Activated CD8-positive, alpha-beta T cell treated with anti-CD3 and anti-CD28 coated beads, Interleukin-2, amount 10 ng/mL, durations not matched to agents 7 days and 5 days (primary cell): ENCODE results near the gene KNL1. TPM values are rescaled to one million over a fixed set of nuclear protein-coding genes. Genes with fewer than 3 reads are reported as not detected.

ENCODE experiments used
- ATAC-seq: fragments of 150-1000 bp; cut with Tn5 transposase; one replicate; pipeline ENCODE4 v1.10.0; 2021; ENCODE audit warnings: moderate library complexity
- CTCF ChIA-PET: fragments of 350-600 bp; sonication (Branson Sonifier 250); formaldehyde crosslinking; loops from one replicate; lab custom pipeline; 2021; ENCODE audit warnings: antibody characterized with exemption; lab: Charles Lee
- POLR2A ChIA-PET: fragments of 350-600 bp; sonication (Branson Sonifier 250); formaldehyde crosslinking; loops from one replicate; lab custom pipeline; 2021; ENCODE audit warnings: antibody characterized with exemption; lab: Charles Lee
- DNase-seq: peaks from one replicate; pipeline ENCODE4 v3.0.0-alpha.2; 2020
- H3K27ac Mint-ChIP-seq: one replicate; pipeline ENCODE4 v1.8.0; 2021; ENCODE audit warnings: mild to moderate bottlenecking, mixed read lengths
- H3K27me3 Mint-ChIP-seq: one replicate; pipeline ENCODE4 v1.8.0; 2021; ENCODE audit warnings: low read depth, mixed read lengths
- H3K36me3 Mint-ChIP-seq: one replicate; pipeline ENCODE4 v1.8.0; 2021; ENCODE audit warnings: low read depth, mixed read lengths
- H3K4me1 Mint-ChIP-seq: one replicate; pipeline ENCODE4 v1.8.0; 2021; ENCODE audit warnings: low read depth, mixed read lengths
- H3K4me3 Mint-ChIP-seq: one replicate; pipeline ENCODE4 v1.8.0; 2021; ENCODE audit warnings: mild to moderate bottlenecking, mixed read lengths
- H3K9me3 Mint-ChIP-seq: one replicate; pipeline ENCODE4 v1.8.0; 2022; ENCODE audit warnings: mixed read lengths; ENCODE audit not compliant: insufficient read depth
- total RNA-seq, 2 experiments: library from RNA; stranded (reverse); gene quantifications; one replicate each; pipeline ENCODE4 v1.2.3, GENCODE V29; 2021

KNL1 gene
- total RNA-seq, result 10 to 100 TPM; 61.4 to 65.4 TPM

GRCh38 chr15:40593588-40594428 lies at the start of gene KNL1:
KNL1 (plus strand) TSS chr15:40594249; CDS start chr15:40602932, 8,683 bp downstream.
- Mint-ChIP-seq H3K9me3 (no peaks in the 10 kb centered on the region), H3K4me1 (peaks cover 50% of the 10 kb centered on the region), H3K27me3 (peaks cover 2% of the 10 kb centered on the region), H3K27ac (peak within 1 kb of the TSS; percentile 99), H3K36me3 (peaks cover 16% of the 10 kb centered on the region), H3K4me3 (peak within 1 kb of the TSS; percentile 87)
- ChIA-PET CTCF (interaction anchor here (0.6 to 1.9 kb wide), 3 partner anchors 25 to 243 kb away, joined by 3 to 5 read pairs (median 5); partner anchors contain the start of genes CCDC32 and RPUSD2), POLR2A (interaction anchor here (1.1 to 3.9 kb wide), 4 partner anchors 13 to 139 kb away, joined by 3 to 20 read pairs (median 6); partner anchors contain the start of genes CCDC32 and RPUSD2)
- ATAC-seq (peak; percentile 85), DNase-seq (peak; percentile 95)

- H3K36me3 Mint-ChIP-seq, result no peaks in the 10 kb centered on the region
- ATAC-seq (no peak), DNase-seq (no peak)
- CTCF ChIA-PET, result no interaction called here
- H3K4me1 Mint-ChIP-seq, result peaks cover 6% of the 10 kb centered on the region
- no peak overlapping the region for H3K27ac Mint-ChIP-seq
- no peaks in the 10 kb centered on the region for H3K27me3 Mint-ChIP-seq
- POLR2A ChIA-PET, result interaction anchor here (0.5 kb wide), 1 partner anchor 111 kb away, joined by 5 read pairs; no protein-coding TSS in a partner anchor
- no peaks in the 10 kb centered on the region for H3K9me3 Mint-ChIP-seq
- H3K4me3 Mint-ChIP-seq, result no peak overlapping the region
These were observed 48.6 kb upstream of the KNL1 start for GRCh38 chr15:40545457-40545856.

GRCh38 chr15:40548610-40549009 lies 45.4 kb upstream of the KNL1 start:
- ChIA-PET CTCF (no interaction called here), POLR2A (interaction anchor here (0.9 kb wide), 1 partner anchor 165 kb away, joined by 3 read pairs; no protein-coding TSS in a partner anchor)
- Mint-ChIP-seq H3K4me1 (peaks cover 6% of the 10 kb centered on the region), H3K9me3 (no peaks in the 10 kb centered on the region), H3K4me3 (no peak overlapping the region), H3K27ac (no peak overlapping the region), H3K36me3 (peaks cover 8% of the 10 kb centered on the region), H3K27me3 (no peaks in the 10 kb centered on the region)
- ATAC-seq (no peak), DNase-seq (no peak)

GRCh38 chr15:40549894-40550293 lies 44.2 kb upstream of the KNL1 start:
- Mint-ChIP-seq H3K36me3 (peaks cover 10% of the 10 kb centered on the region), H3K27ac (no peak overlapping the region), H3K27me3 (no peaks in the 10 kb centered on the region), H3K9me3 (no peaks in the 10 kb centered on the region), H3K4me1 (no peaks in the 10 kb centered on the region), H3K4me3 (no peak overlapping the region)
- ChIA-PET POLR2A (no interaction called here), CTCF (no interaction called here)
- DNase-seq (no peak), ATAC-seq (no peak)

- Mint-ChIP-seq H3K27me3 (no peaks in the 10 kb centered on the region), H3K36me3 (peaks cover 11% of the 10 kb centered on the region), H3K9me3 (no peaks in the 10 kb centered on the region), H3K27ac (no peak overlapping the region), H3K4me1 (no peaks in the 10 kb centered on the region), H3K4me3 (no peak overlapping the region)
- DNase-seq (no peak), ATAC-seq (no peak)
- CTCF ChIA-PET, result no interaction called here
- POLR2A ChIA-PET, result no interaction called here
These were observed 43.6 kb upstream of the KNL1 start for GRCh38 chr15:40550341-40551037.

GRCh38 chr15:40554161-40554525 lies 39.9 kb upstream of the KNL1 start:
- Mint-ChIP-seq H3K4me3 (no peak overlapping the region), H3K27me3 (no peaks in the 10 kb centered on the region), H3K27ac (no peak overlapping the region), H3K4me1 (peaks cover 2% of the 10 kb centered on the region), H3K9me3 (no peaks in the 10 kb centered on the region), H3K36me3 (peaks cover 24% of the 10 kb centered on the region)
- ChIA-PET POLR2A (interaction anchor here (0.6 to 1.0 kb wide), 3 partner anchors 10 to 232 kb away, joined by 3 to 4 read pairs (median 3); no protein-coding TSS in a partner anchor), CTCF (interaction anchor here (1.3 kb wide), 1 partner anchor 10 kb away, joined by 3 read pairs; the partner anchor contains the start of gene CCDC32)
- ATAC-seq (no peak), DNase-seq (no peak)

- H3K27me3 Mint-ChIP-seq, result no peaks in the 10 kb centered on the region
- ChIA-PET POLR2A (no interaction called here), CTCF (no interaction called here)
- ATAC-seq, result no peak
- peaks cover 2% of the 10 kb centered on the region for H3K4me1 Mint-ChIP-seq
- no peak overlapping the region for H3K27ac Mint-ChIP-seq
- no peak overlapping the region for H3K4me3 Mint-ChIP-seq
- no peaks in the 10 kb centered on the region for H3K9me3 Mint-ChIP-seq
- peaks cover 21% of the 10 kb centered on the region for H3K36me3 Mint-ChIP-seq
- no peak for DNase-seq
These were observed 38.2 kb upstream of the KNL1 start for GRCh38 chr15:40555876-40556275.

GRCh38 chr15:40558952-40559742 lies 34.9 kb upstream of the KNL1 start:
- ChIA-PET POLR2A (no interaction called here), CTCF (interaction anchor here (1.0 to 1.3 kb wide), 3 partner anchors 31 to 53 kb away, joined by 3 to 4 read pairs (median 3); no protein-coding TSS in a partner anchor)
- peaks cover 14% of the 10 kb centered on the region for H3K4me1 Mint-ChIP-seq
- ATAC-seq (no peak), DNase-seq (no peak)
- no peaks in the 10 kb centered on the region for H3K27me3 Mint-ChIP-seq
- H3K9me3 Mint-ChIP-seq, result no peaks in the 10 kb centered on the region
- H3K36me3 Mint-ChIP-seq, result peaks cover 25% of the 10 kb centered on the region
- H3K27ac Mint-ChIP-seq, result no peak overlapping the region
- no peak overlapping the region for H3K4me3 Mint-ChIP-seq

- no peaks in the 10 kb centered on the region for H3K27me3 Mint-ChIP-seq
- H3K27ac Mint-ChIP-seq, result no peak overlapping the region
- ChIA-PET CTCF (interaction anchor here (0.6 to 3.6 kb wide), 2 partner anchors 27 to 327 kb away, joined by 5 to 17 read pairs; no protein-coding TSS in a partner anchor), POLR2A (no interaction called here)
- ATAC-seq, result no peak
- H3K9me3 Mint-ChIP-seq, result no peaks in the 10 kb centered on the region
- no peak for DNase-seq
- no peak overlapping the region for H3K4me3 Mint-ChIP-seq
- peaks cover 9% of the 10 kb centered on the region for H3K36me3 Mint-ChIP-seq
- peaks cover 39% of the 10 kb centered on the region for H3K4me1 Mint-ChIP-seq
These were observed 31.4 kb upstream of the KNL1 start for GRCh38 chr15:40562691-40563090.

GRCh38 chr15:40563426-40563825 lies 30.6 kb upstream of the KNL1 start:
- POLR2A ChIA-PET, result no interaction called here
- CTCF ChIA-PET, result interaction anchor here (0.6 to 3.6 kb wide), 2 partner anchors 26 to 326 kb away, joined by 5 to 17 read pairs; no protein-coding TSS in a partner anchor
- Mint-ChIP-seq H3K9me3 (no peaks in the 10 kb centered on the region), H3K4me1 (peaks cover 42% of the 10 kb centered on the region), H3K27ac (no peak overlapping the region), H3K36me3 (peaks cover 9% of the 10 kb centered on the region), H3K4me3 (peak overlapping the region; percentile 96), H3K27me3 (no peaks in the 10 kb centered on the region)
- ATAC-seq (no peak), DNase-seq (no peak)
